ENCODE data around the gene CDCA7L.

CDCA7L gene

GRCh38 chr7:21941611-21942141 lies 4.0 kb downstream of the CDCA7L start:
- TF ChIP-seq, protein P1, sequence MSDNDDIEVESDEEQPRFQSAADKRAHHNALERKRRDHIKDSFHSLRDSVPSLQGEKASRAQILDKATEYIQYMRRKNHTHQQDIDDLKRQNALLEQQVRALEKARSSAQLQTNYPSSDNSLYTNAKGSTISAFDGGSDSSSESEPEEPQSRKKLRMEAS (IDR thresholded peaks at IDR 0.05), result no peak
- TF ChIP-seq CEBPB (IDR thresholded peaks at IDR 0.05), result no peak
- TF ChIP-seq NFIC (IDR thresholded peaks at IDR 0.05), result no peak
- no peak for TF ChIP-seq TEAD4 (IDR thresholded peaks at IDR 0.05)
- TF ChIP-seq, protein P2, sequence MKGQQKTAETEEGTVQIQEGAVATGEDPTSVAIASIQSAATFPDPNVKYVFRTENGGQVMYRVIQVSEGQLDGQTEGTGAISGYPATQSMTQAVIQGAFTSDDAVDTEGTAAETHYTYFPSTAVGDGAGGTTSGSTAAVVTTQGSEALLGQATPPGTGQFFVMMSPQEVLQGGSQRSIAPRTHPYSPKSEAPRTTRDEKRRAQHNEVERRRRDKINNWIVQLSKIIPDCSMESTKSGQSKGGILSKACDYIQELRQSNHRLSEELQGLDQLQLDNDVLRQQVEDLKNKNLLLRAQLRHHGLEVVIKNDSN (IDR thresholded peaks at IDR 0.05), result no peak
- no peak for TF ChIP-seq EGR1 (IDR thresholded peaks at IDR 0.05)
- no peak for TF ChIP-seq ZBTB7A (IDR thresholded peaks at IDR 0.05; ENCODE audit: low read depth)

GRCh38 chr7:21939858-21940372 lies 5.8 kb downstream of the CDCA7L start:
- TF ChIP-seq CREB1 (IDR thresholded peaks at IDR 0.05; ENCODE audit: low read depth) (no peak), TCF12 (IDR thresholded peaks at IDR 0.05; ENCODE audit: low read depth) (no peak), YY1 (IDR thresholded peaks at IDR 0.05; ENCODE audit: low read depth) (no peak), TAF1 (IDR thresholded peaks at IDR 0.05; ENCODE audit: low read depth) (no peak), EGR1 (IDR thresholded peaks at IDR 0.05) (no peak), NFIC (IDR thresholded peaks at IDR 0.05) (peak; percentile 68), TEAD4 (IDR thresholded peaks at IDR 0.05) (peak; percentile 86), CEBPB (IDR thresholded peaks at IDR 0.05) (no peak), RAD21 (IDR thresholded peaks at IDR 0.05; ENCODE audit: low read depth) (no peak), EP300 (IDR thresholded peaks at IDR 0.05; ENCODE audit: borderline replicate concordance) (peak; percentile 33; the same call in 1 of the 2 replicates), REST (IDR thresholded peaks at IDR 0.05; ENCODE audit: low read depth) (no peak), ZBTB7A (IDR thresholded peaks at IDR 0.05; ENCODE audit: low read depth) (no peak), FOXM1 (IDR thresholded peaks at IDR 0.05; ENCODE audit: borderline replicate concordance, low read depth) (0 out of 2 replicates have a peak, but pooled peaks have one; percentile 11)
- TF ChIP-seq, protein P1 (IDR thresholded peaks at IDR 0.05), result peak; percentile 23; the same call in 1 of the 2 replicates
- TF ChIP-seq, protein P2 (IDR thresholded peaks at IDR 0.05), result no peak

- TF ChIP-seq TCF12 (IDR thresholded peaks at IDR 0.05; ENCODE audit: low read depth) (peak; percentile 86; the same call in 1 of the 2 replicates), RAD21 (IDR thresholded peaks at IDR 0.05; ENCODE audit: low read depth) (no peak), NFIC (IDR thresholded peaks at IDR 0.05) (peak; percentile 96), EP300 (IDR thresholded peaks at IDR 0.05; ENCODE audit: borderline replicate concordance) (peak; percentile 71; the same call in 1 of the 2 replicates), TEAD4 (IDR thresholded peaks at IDR 0.05) (peak; percentile 82), FOXM1 (IDR thresholded peaks at IDR 0.05; ENCODE audit: borderline replicate concordance, low read depth) (peak; percentile 36; the same call in 1 of the 2 replicates), TAF1 (IDR thresholded peaks at IDR 0.05; ENCODE audit: low read depth) (no peak), CEBPB (IDR thresholded peaks at IDR 0.05) (peak; percentile 46; the same call in 1 of the 2 replicates), ZBTB7A (IDR thresholded peaks at IDR 0.05; ENCODE audit: low read depth) (no peak)
- TF ChIP-seq, protein P2 (IDR thresholded peaks at IDR 0.05), result no peak
- TF ChIP-seq, protein P1 (IDR thresholded peaks at IDR 0.05), result peak; percentile 21; the same call in 1 of the 2 replicates
Measured at GRCh38 chr7:21939136-21939857, 6.4 kb downstream of the CDCA7L start.

GRCh38 chr7:21938463-21938862 lies 7.2 kb downstream of the CDCA7L start:
- TF ChIP-seq, protein P1 (IDR thresholded peaks at IDR 0.05), result no peak
- no peak for TF ChIP-seq CEBPB (IDR thresholded peaks at IDR 0.05)
- TF ChIP-seq REST (IDR thresholded peaks at IDR 0.05; ENCODE audit: low read depth), result no peak
- no peak for TF ChIP-seq EGR1 (IDR thresholded peaks at IDR 0.05)
- TF ChIP-seq YY1 (IDR thresholded peaks at IDR 0.05; ENCODE audit: low read depth), result no peak
- no peak for TF ChIP-seq CREB1 (IDR thresholded peaks at IDR 0.05; ENCODE audit: low read depth)
- TF ChIP-seq ZBTB7A (IDR thresholded peaks at IDR 0.05; ENCODE audit: low read depth), result no peak
- TF ChIP-seq, protein P2 (IDR thresholded peaks at IDR 0.05), result no peak
- no peak for TF ChIP-seq RAD21 (IDR thresholded peaks at IDR 0.05; ENCODE audit: low read depth)
- no peak for TF ChIP-seq TEAD4 (IDR thresholded peaks at IDR 0.05)
- TF ChIP-seq TCF12 (IDR thresholded peaks at IDR 0.05; ENCODE audit: low read depth), result no peak
- TF ChIP-seq NFIC (IDR thresholded peaks at IDR 0.05), result no peak
- no peak for TF ChIP-seq TAF1 (IDR thresholded peaks at IDR 0.05; ENCODE audit: low read depth)
- no peak for TF ChIP-seq FOXM1 (IDR thresholded peaks at IDR 0.05; ENCODE audit: borderline replicate concordance, low read depth)

All from Ishikawa (cell line).